ENCODE data around the gene PPDPF. TPM values are rescaled to one million over a fixed set of nuclear protein-coding genes. Genes with fewer than 3 reads are reported as not detected.

PPDPF gene
- total RNA-seq, 1 donor from 2014 or later: 355 TPM

- Histone ChIP-seq H3K4me1 (no peaks in the 10 kb centered on the region), H3K36me3 (no peaks in the 10 kb centered on the region), H3K4me3 (no peak overlapping the region), H3K27me3 (peaks cover 51% of the 10 kb centered on the region), H3K9me3 (no peaks in the 10 kb centered on the region), H3K27ac (no peak overlapping the region)
- ATAC-seq: no peak
- intact Hi-C loops (cut with DNase I): no loop called here
- no peak for TF ChIP-seq CTCF (IDR thresholded peaks at IDR 0.05)
- DNase-seq: no peak
These were observed 39.1 kb upstream of the PPDPF start for GRCh38 chr20:63481503-63481902.

GRCh38 chr20:63482021-63482587, 38.5 kb upstream of the PPDPF start:
- no peaks in the 10 kb centered on the region for H3K4me1 ChIP-seq
- no peak for TF ChIP-seq CTCF (IDR thresholded peaks at IDR 0.05)
- intact Hi-C loops (cut with DNase I): no loop called here
- H3K9me3 ChIP-seq: no peaks in the 10 kb centered on the region
- H3K36me3 ChIP-seq: no peaks in the 10 kb centered on the region
- ATAC-seq (no peak), DNase-seq (no peak)
- H3K27me3 ChIP-seq: peaks cover 45% of the 10 kb centered on the region
- H3K4me3 ChIP-seq: no peak overlapping the region
- H3K27ac ChIP-seq: no peak overlapping the region

- H3K27me3 ChIP-seq: peaks cover 42% of the 10 kb centered on the region
- no peaks in the 10 kb centered on the region for H3K9me3 ChIP-seq
- ATAC-seq: no peak
- TF ChIP-seq CTCF (IDR thresholded peaks at IDR 0.05): no peak
- H3K36me3 ChIP-seq: no peaks in the 10 kb centered on the region
- H3K4me1 ChIP-seq: no peaks in the 10 kb centered on the region
- DNase-seq: no peak
- H3K4me3 ChIP-seq: no peak overlapping the region
- H3K27ac ChIP-seq: no peak overlapping the region
- intact Hi-C loops (cut with DNase I): no loop called here
These were observed 36.7 kb upstream of the PPDPF start for GRCh38 chr20:63483834-63484233.

- DNase-seq: no peak
- Histone ChIP-seq H3K9me3 (no peaks in the 10 kb centered on the region), H3K4me1 (no peaks in the 10 kb centered on the region), H3K27me3 (peaks cover 42% of the 10 kb centered on the region), H3K36me3 (no peaks in the 10 kb centered on the region), H3K27ac (no peak overlapping the region), H3K4me3 (no peak overlapping the region)
- intact Hi-C loops (cut with DNase I): no loop called here
- no peak for ATAC-seq
- TF ChIP-seq CTCF (IDR thresholded peaks at IDR 0.05): no peak
These were observed 36.3 kb upstream of the PPDPF start for GRCh38 chr20:63484236-63484635.

- H3K36me3 ChIP-seq: no peaks in the 10 kb centered on the region
- DNase-seq: no peak
- no peak overlapping the region for H3K4me3 ChIP-seq
- peaks cover 41% of the 10 kb centered on the region for H3K27me3 ChIP-seq
- no peaks in the 10 kb centered on the region for H3K9me3 ChIP-seq
- TF ChIP-seq CTCF (IDR thresholded peaks at IDR 0.05): no peak
- intact Hi-C loops (cut with DNase I): no loop called here
- H3K4me1 ChIP-seq: no peaks in the 10 kb centered on the region
- ATAC-seq: no peak
- no peak overlapping the region for H3K27ac ChIP-seq
These were observed 35.7 kb upstream of the PPDPF start for GRCh38 chr20:63484651-63485403.
